Calu3 (cell line): ENCODE measurements around the gene TREML4. TPM values are rescaled to one million over a fixed set of nuclear protein-coding genes. Genes with fewer than 3 reads are reported as not detected.

ENCODE experiments used
- BruUV-seq: library from RNA; stranded (reverse); fragments of 400-500 nt; replicated peaks from 2 replicates; lab custom pipeline; 2021; lab: Mats Ljungman, UMichigan
- CTCF ChIA-PET: fragments of 300-600 bp; sonication (Branson Sonifier 250); formaldehyde crosslinking; loops from one replicate; lab custom pipeline; 2022; ENCODE audit warnings: antibody characterized with exemption; lab: Charles Lee
- DNase-seq: peaks from one replicate; pipeline ENCODE4 v3.0.0; 2022
- H3K27ac Mint-ChIP-seq: one replicate; pipeline ENCODE4 v1.8.0; 2022; ENCODE audit warnings: mixed read lengths; ENCODE audit not compliant: unreplicated experiment
- H3K27me3 Mint-ChIP-seq: one replicate; pipeline ENCODE4 v1.8.0; 2022; ENCODE audit warnings: mixed read lengths; ENCODE audit not compliant: unreplicated experiment
- H3K36me3 Mint-ChIP-seq: one replicate; pipeline ENCODE4 v1.8.0; 2022; ENCODE audit warnings: mild to moderate bottlenecking, moderate library complexity, mixed read lengths; ENCODE audit not compliant: insufficient read depth, unreplicated experiment
- H3K4me1 Mint-ChIP-seq: one replicate; pipeline ENCODE4 v1.8.0; 2022; ENCODE audit warnings: mild to moderate bottlenecking, low read depth, mixed read lengths; ENCODE audit not compliant: unreplicated experiment
- H3K4me3 Mint-ChIP-seq: one replicate; pipeline ENCODE4 v1.8.0; 2022; ENCODE audit warnings: mild to moderate bottlenecking, low read depth, moderate library complexity, mixed read lengths; ENCODE audit not compliant: unreplicated experiment
- H3K9me3 Mint-ChIP-seq: one replicate; pipeline ENCODE4 v1.8.0; 2022; ENCODE audit warnings: low read depth, mixed read lengths; ENCODE audit not compliant: unreplicated experiment
- intact Hi-C: fragments of 100-400 bp; cut with micrococcal nuclease; formaldehyde crosslinking; loops from one replicate; pipeline ENCODE4 v1.10.0; 2022; ENCODE audit not compliant: unreplicated experiment
- total RNA-seq: library from RNA; stranded (reverse); gene quantifications from 2 replicates; pipeline ENCODE4 v1.2.3, GENCODE V29; 2022
- TF ChIP-seq, protein P1 (sequence below): fragments of 200-600 bp; IDR thresholded peaks from one replicate; pipeline ENCODE4 v1.8.0; 2022; ENCODE audit warnings: antibody characterized with exemption; ENCODE audit not compliant: unreplicated experiment

TREML4 gene
- total RNA-seq, 1 experiment from 2014 or later = not detected

DNA sequence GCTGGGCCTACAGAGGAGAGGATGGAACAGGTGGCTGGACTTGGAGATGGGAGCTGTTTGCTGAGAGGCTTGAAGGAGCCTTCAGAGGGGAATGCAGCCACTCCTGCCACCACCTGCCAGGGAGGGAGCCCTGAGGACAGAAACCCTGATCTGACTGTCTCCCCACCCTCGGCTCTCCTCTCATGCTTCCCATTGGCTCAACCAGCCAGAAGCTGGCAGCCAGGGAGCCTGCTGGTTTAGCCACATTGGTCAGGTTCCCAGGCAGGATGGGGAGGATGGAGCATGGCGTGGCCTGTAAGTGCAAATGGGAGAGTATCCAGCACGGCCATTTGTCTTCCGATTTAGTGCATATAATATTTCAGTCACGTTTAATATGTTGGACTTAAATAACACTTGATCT is 45.6 kb downstream of the TREML4 start:
- BruUV-seq = no TSS peak
- H3K4me3 Mint-ChIP-seq = no peak overlapping the region

DNA sequence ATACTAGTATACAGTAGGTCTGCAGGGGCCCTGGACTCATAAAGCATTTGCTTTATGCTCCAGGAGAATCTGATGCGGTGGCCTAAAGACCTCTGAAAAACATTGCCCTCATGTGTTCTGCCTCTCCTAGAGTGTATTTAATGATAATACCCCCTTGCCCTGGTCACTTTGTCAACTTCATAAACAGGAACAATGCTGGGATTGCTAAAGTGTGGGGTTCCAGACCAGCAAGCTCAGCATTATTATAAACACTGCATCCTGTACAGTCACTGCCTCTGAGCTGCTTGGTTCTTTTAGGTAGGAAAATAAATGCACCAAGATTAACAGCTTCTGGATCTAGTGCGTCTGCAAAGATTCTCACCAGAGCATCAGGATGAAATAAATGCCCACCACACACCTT is 46.1 kb downstream of the TREML4 start:
- H3K4me3 Mint-ChIP-seq = no peak overlapping the region
- BruUV-seq = no TSS peak
- intact Hi-C loops = no loop called here
- peaks cover 58% of the 10 kb centered on the region for H3K27me3 Mint-ChIP-seq
- no peak for DNase-seq
- peaks cover 3% of the 10 kb centered on the region for H3K9me3 Mint-ChIP-seq
- peaks cover 7% of the 10 kb centered on the region for H3K4me1 Mint-ChIP-seq
- TF ChIP-seq, protein P1, sequence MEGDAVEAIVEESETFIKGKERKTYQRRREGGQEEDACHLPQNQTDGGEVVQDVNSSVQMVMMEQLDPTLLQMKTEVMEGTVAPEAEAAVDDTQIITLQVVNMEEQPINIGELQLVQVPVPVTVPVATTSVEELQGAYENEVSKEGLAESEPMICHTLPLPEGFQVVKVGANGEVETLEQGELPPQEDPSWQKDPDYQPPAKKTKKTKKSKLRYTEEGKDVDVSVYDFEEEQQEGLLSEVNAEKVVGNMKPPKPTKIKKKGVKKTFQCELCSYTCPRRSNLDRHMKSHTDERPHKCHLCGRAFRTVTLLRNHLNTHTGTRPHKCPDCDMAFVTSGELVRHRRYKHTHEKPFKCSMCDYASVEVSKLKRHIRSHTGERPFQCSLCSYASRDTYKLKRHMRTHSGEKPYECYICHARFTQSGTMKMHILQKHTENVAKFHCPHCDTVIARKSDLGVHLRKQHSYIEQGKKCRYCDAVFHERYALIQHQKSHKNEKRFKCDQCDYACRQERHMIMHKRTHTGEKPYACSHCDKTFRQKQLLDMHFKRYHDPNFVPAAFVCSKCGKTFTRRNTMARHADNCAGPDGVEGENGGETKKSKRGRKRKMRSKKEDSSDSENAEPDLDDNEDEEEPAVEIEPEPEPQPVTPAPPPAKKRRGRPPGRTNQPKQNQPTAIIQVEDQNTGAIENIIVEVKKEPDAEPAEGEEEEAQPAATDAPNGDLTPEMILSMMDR = no peak
- H3K36me3 Mint-ChIP-seq = no peaks in the 10 kb centered on the region
- CTCF ChIA-PET = no interaction called here
- H3K27ac Mint-ChIP-seq = no peak overlapping the region

More for the DNA sequence above, 45.6 kb downstream of the TREML4 start:
- no peak for DNase-seq
- intact Hi-C loops = no loop called here
- Mint-ChIP-seq H3K27me3 (peaks cover 58% of the 10 kb centered on the region), H3K9me3 (peaks cover 3% of the 10 kb centered on the region), H3K27ac (no peak overlapping the region), H3K4me1 (peaks cover 2% of the 10 kb centered on the region), H3K36me3 (no peaks in the 10 kb centered on the region)
- CTCF ChIA-PET = no interaction called here
- TF ChIP-seq, protein P1 = no peak

DNA sequence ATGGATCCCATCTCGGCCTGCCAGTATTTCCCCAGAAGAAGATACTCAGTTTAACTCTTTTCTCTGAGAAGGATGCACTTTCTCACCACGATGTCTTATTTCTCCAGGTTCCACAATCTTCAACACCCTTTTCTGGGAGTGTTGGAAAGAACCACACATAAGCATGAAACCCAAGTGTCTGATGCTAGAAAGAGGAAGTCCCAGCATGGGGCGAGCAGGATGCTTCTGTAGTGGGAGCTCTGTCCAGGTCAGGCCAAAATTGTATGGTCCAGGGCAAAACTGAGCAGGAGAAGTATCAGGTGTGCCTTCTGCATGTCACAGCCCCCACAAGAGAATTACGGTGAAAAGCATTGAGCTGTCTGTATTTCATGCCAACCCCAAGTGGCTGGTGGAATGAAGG is 47.3 kb downstream of the TREML4 start:
- no peak for DNase-seq
- no peaks in the 10 kb centered on the region for H3K36me3 Mint-ChIP-seq
- peaks cover 3% of the 10 kb centered on the region for H3K9me3 Mint-ChIP-seq
- H3K27ac Mint-ChIP-seq = no peak overlapping the region
- H3K27me3 Mint-ChIP-seq = peaks cover 57% of the 10 kb centered on the region
- H3K4me1 Mint-ChIP-seq = peaks cover 14% of the 10 kb centered on the region
- intact Hi-C loops = no loop called here
- CTCF ChIA-PET = no interaction called here
- no peak overlapping the region for H3K4me3 Mint-ChIP-seq
- TF ChIP-seq, protein P1 = no peak
- no TSS peak for BruUV-seq

DNA sequence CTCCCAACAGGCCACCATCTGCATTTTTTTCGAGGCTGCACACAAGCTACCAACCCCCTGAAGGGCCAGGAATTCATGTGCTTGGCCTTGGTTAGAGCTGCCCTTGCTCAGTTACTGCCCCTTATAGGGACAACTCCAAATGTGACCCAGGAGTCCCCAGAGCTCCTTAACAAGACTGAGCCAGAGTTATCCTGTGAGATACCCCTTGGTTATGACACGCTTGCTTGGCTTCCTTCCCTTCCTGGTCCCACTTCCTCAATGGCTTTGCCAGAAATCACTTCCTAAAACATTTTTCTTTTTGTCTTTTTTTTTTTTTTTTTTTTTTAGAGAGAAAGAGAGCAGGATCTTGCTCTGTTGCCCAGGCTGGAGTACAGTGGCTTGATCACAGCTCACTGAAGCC is 49.5 kb downstream of the TREML4 start:
- peaks cover 35% of the 10 kb centered on the region for H3K27me3 Mint-ChIP-seq

More for the DNA sequence above, 49.5 kb downstream of the TREML4 start:
- TF ChIP-seq, protein P1 = no peak
- Mint-ChIP-seq H3K36me3 (no peaks in the 10 kb centered on the region), H3K27ac (no peak overlapping the region), H3K4me3 (no peak overlapping the region), H3K9me3 (peaks cover 5% of the 10 kb centered on the region), H3K4me1 (peaks cover 28% of the 10 kb centered on the region)
- no TSS peak for BruUV-seq
- intact Hi-C loops = no loop called here
- no peak for DNase-seq
- CTCF ChIA-PET = interaction anchor here (0.7 kb wide), 1 partner anchor 54 kb away, joined by 8 read pairs; no protein-coding TSS in a partner anchor
